ENCODE data around the gene METTL6. TPM values are rescaled to one million over a fixed set of nuclear protein-coding genes. Genes with fewer than 3 reads are reported as not detected.

METTL6 gene
- polyA plus RNA-seq, 4 donors, result 6.8 to 17.3 (median 8.1) TPM

DNA sequence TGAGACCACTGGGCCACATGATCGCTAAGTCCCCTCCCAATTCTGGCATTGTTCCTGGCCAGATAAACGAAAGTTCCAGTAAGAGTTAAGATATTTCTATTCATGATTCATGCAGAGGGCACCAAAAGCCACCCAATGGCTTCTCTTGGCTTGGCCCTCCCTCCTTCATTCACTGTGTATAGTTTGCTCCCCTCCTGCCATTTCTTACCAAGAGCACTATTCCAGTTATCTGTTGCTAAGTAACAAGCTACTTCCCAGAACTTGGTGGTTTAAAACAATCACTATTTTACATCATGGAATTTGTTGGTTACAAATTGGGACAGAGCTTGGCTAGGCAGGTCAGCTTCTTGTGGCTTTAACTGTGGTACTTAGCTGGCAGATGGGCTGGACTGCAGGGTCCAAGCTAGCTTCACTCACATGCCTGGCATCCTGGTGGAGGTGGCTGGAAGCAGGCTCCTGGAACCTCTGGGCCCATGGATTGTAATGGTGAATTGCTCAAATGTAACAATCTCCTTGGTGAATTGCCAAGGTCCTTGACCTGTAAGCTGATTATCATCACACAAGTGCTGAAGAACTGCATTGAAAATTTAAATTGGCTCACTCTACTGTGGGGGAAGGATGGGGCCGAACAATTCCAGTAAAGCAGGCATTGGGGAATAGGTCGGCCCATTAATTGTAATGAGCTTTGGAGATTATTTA lies 16.6 kb upstream of the METTL6 start:
- no peak for DNase-seq
- peaks cover 4 to 32% (median 7%) of the 10 kb centered on the region in 3 donors for H3K36me3 ChIP-seq (ENCODE audit: control insufficient read depth in 3 of 3, insufficient read depth in 2 of 3, low read depth in 1 of 3, low read length in 3 of 3)
- no peaks in the 10 kb centered on the region for H3K27me3 ChIP-seq (ENCODE audit: control insufficient read depth in 3 of 3, insufficient read depth in 3 of 3, low read length in 3 of 3)
- no peak overlapping the region for H3K4me3 ChIP-seq (ENCODE audit: low read depth in 1 of 3, low read length in 3 of 3)
- no peaks in the 10 kb centered on the region for H3K4me1 ChIP-seq (ENCODE audit: control insufficient read depth in 3 of 3, insufficient read depth in 2 of 3, low read depth in 1 of 3, low read length in 2 of 3)
- no peaks in the 10 kb centered on the region for H3K9me3 ChIP-seq (ENCODE audit: control insufficient read depth in 2 of 2, insufficient read depth in 1 of 2, low read depth in 1 of 2, low read length in 1 of 2)
- FAIRE-seq, result no peak
- WGBS, 3 donors, result 83 to 87% (median 87%) methylated on average over 4 of the region's 4 CpGs
- H3K27ac ChIP-seq (ENCODE audit: low read depth in 1 of 3, low read length in 2 of 3), result no peak overlapping the region

DNA sequence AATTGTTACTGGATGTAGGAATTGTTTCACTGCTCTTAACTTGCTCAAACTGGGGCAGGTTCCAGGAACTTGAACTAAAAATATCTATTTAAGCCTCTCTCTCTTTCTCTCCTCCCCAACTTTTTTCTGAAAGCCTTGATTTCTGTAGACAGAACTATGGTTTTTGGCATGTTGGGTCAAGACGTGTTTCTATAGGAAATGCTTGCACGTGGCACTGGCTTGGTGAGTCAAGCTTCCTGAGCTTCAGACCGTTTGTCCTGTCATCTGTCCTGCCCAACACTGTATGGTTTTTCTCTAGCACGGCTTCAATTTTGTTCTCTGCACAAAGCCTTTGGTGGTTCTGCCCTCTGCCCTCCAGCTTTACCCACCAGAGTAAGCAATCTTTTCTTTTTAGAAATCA lies 13.5 kb upstream of the METTL6 start:
- WGBS, 3 donors, result 77 to 92% (median 77%) methylated on average over 4 of the region's 4 CpGs
- FAIRE-seq, result no peak
- peaks cover 16 to 51% (median 26%) of the 10 kb centered on the region in 3 donors for H3K36me3 ChIP-seq (ENCODE audit: control insufficient read depth in 3 of 3, insufficient read depth in 2 of 3, low read depth in 1 of 3, low read length in 3 of 3)

GRCh38 chr3:15439476-15439875 lies 12.1 kb upstream of the METTL6 start:
- peaks cover 23 to 50% (median 31%) of the 10 kb centered on the region in 3 donors for H3K36me3 ChIP-seq (ENCODE audit: control insufficient read depth in 3 of 3, insufficient read depth in 2 of 3, low read depth in 1 of 3, low read length in 3 of 3)
- H3K4me3 ChIP-seq (ENCODE audit: low read depth in 1 of 3, low read length in 3 of 3), result no peak overlapping the region
- DNase-seq (no peak), FAIRE-seq (no peak)
- H3K27ac ChIP-seq (ENCODE audit: low read depth in 1 of 3, low read length in 2 of 3), result no peak overlapping the region
- no peaks in the 10 kb centered on the region for H3K27me3 ChIP-seq (ENCODE audit: control insufficient read depth in 3 of 3, insufficient read depth in 3 of 3, low read length in 3 of 3)
- no peaks in the 10 kb centered on the region for H3K9me3 ChIP-seq (ENCODE audit: control insufficient read depth in 2 of 2, insufficient read depth in 1 of 2, low read depth in 1 of 2, low read length in 1 of 2)
- no peaks in the 10 kb centered on the region for H3K4me1 ChIP-seq (ENCODE audit: control insufficient read depth in 3 of 3, insufficient read depth in 2 of 3, low read depth in 1 of 3, low read length in 2 of 3)

More for the DNA sequence above, 13.5 kb upstream of the METTL6 start:
- Histone ChIP-seq H3K9me3 (ENCODE audit: control insufficient read depth in 2 of 2, insufficient read depth in 1 of 2, low read depth in 1 of 2, low read length in 1 of 2) (no peaks in the 10 kb centered on the region), H3K4me1 (ENCODE audit: control insufficient read depth in 3 of 3, insufficient read depth in 2 of 3, low read depth in 1 of 3, low read length in 2 of 3) (no peaks in the 10 kb centered on the region), H3K27ac (ENCODE audit: low read depth in 1 of 3, low read length in 2 of 3) (no peak overlapping the region), H3K27me3 (ENCODE audit: control insufficient read depth in 3 of 3, insufficient read depth in 3 of 3, low read length in 3 of 3) (no peaks in the 10 kb centered on the region), H3K4me3 (ENCODE audit: low read depth in 1 of 3, low read length in 3 of 3) (no peak overlapping the region)
- no peak for DNase-seq

GRCh38 chr3:15438983-15439382 lies 11.6 kb upstream of the METTL6 start:
- H3K9me3 ChIP-seq (ENCODE audit: control insufficient read depth in 2 of 2, insufficient read depth in 1 of 2, low read depth in 1 of 2, low read length in 1 of 2), result no peaks in the 10 kb centered on the region
- H3K4me3 ChIP-seq (ENCODE audit: low read depth in 1 of 3, low read length in 3 of 3), result no peak overlapping the region
- no peaks in the 10 kb centered on the region for H3K4me1 ChIP-seq (ENCODE audit: control insufficient read depth in 3 of 3, insufficient read depth in 2 of 3, low read depth in 1 of 3, low read length in 2 of 3)
- FAIRE-seq (no peak), DNase-seq (no peak)
- WGBS, 3 donors, result 89 to 96% (median 91%) methylated on average over 4 of the region's 4 CpGs
- H3K27me3 ChIP-seq (ENCODE audit: control insufficient read depth in 3 of 3, insufficient read depth in 3 of 3, low read length in 3 of 3), result no peaks in the 10 kb centered on the region
- no peak overlapping the region for H3K27ac ChIP-seq (ENCODE audit: low read depth in 1 of 3, low read length in 2 of 3)
- peaks cover 26 to 50% (median 35%) of the 10 kb centered on the region in 3 donors for H3K36me3 ChIP-seq (ENCODE audit: control insufficient read depth in 3 of 3, insufficient read depth in 2 of 3, low read depth in 1 of 3, low read length in 3 of 3)

GRCh38 chr3:15436246-15436645 lies 8.9 kb upstream of the METTL6 start:
- no peak overlapping the region for H3K27ac ChIP-seq (ENCODE audit: low read depth in 1 of 3, low read length in 2 of 3)
- 95 to 96% (median 96%) methylated on average over 6 of the region's 6 CpGs for WGBS, 3 donors
- H3K27me3 ChIP-seq (ENCODE audit: control insufficient read depth in 3 of 3, insufficient read depth in 3 of 3, low read length in 3 of 3), result no peaks in the 10 kb centered on the region
- no peak for DNase-seq
- no peaks in the 10 kb centered on the region for H3K9me3 ChIP-seq (ENCODE audit: control insufficient read depth in 2 of 2, insufficient read depth in 1 of 2, low read depth in 1 of 2, low read length in 1 of 2)
- H3K4me3 ChIP-seq (ENCODE audit: low read depth in 1 of 3, low read length in 3 of 3), result no peak overlapping the region
- no peak for FAIRE-seq
- H3K36me3 ChIP-seq (ENCODE audit: control insufficient read depth in 3 of 3, insufficient read depth in 2 of 3, low read depth in 1 of 3, low read length in 3 of 3), result peaks cover 29 to 42% (median 35%) of the 10 kb centered on the region in 3 donors
- no peaks in the 10 kb centered on the region for H3K4me1 ChIP-seq (ENCODE audit: control insufficient read depth in 3 of 3, insufficient read depth in 2 of 3, low read depth in 1 of 3, low read length in 2 of 3)

GRCh38 chr3:15434756-15435155 lies 7.4 kb upstream of the METTL6 start:
- H3K27ac ChIP-seq (ENCODE audit: low read depth in 1 of 3, low read length in 2 of 3), result no peak overlapping the region
- H3K4me1 ChIP-seq (ENCODE audit: control insufficient read depth in 3 of 3, insufficient read depth in 2 of 3, low read depth in 1 of 3, low read length in 2 of 3), result no peaks in the 10 kb centered on the region
- DNase-seq (no peak), FAIRE-seq (no peak)
- H3K4me3 ChIP-seq (ENCODE audit: low read depth in 1 of 3, low read length in 3 of 3), result no peak overlapping the region
- 93 to 96% (median 95%) methylated on average over 4 of the region's 4 CpGs for WGBS, 3 donors
- H3K36me3 ChIP-seq (ENCODE audit: control insufficient read depth in 3 of 3, insufficient read depth in 2 of 3, low read depth in 1 of 3, low read length in 3 of 3), result peaks cover 29 to 37% (median 35%) of the 10 kb centered on the region in 3 donors
- H3K27me3 ChIP-seq (ENCODE audit: control insufficient read depth in 3 of 3, insufficient read depth in 3 of 3, low read length in 3 of 3), result no peaks in the 10 kb centered on the region
- no peaks in the 10 kb centered on the region for H3K9me3 ChIP-seq (ENCODE audit: control insufficient read depth in 2 of 2, insufficient read depth in 1 of 2, low read depth in 1 of 2, low read length in 1 of 2)

DNA sequence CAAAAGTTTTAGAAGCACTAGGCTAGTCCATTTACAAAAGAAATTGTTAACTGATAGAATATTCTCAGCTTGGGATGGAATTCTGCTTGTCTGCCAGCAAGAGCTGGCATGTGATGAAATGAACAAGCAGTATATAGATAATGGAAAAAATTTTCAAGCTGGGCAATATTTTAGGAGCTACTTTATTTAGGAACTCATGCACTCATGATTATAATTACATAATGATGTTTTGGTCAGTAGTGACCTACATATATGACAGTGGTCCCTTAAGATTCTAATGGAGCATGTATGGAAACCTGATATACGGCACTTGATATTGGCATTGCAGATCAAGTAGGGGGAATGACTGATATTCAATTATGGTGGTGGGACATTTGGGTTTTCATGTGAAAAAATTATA lies 6.2 kb upstream of the METTL6 start:
- WGBS, 3 donors, result 96 to 100% (median 99%) methylated on average over 1 of the region's 1 CpG
- peaks cover 27 to 34% (median 32%) of the 10 kb centered on the region in 3 donors for H3K36me3 ChIP-seq (ENCODE audit: control insufficient read depth in 3 of 3, insufficient read depth in 2 of 3, low read depth in 1 of 3, low read length in 3 of 3)
- H3K9me3 ChIP-seq (ENCODE audit: control insufficient read depth in 2 of 2, insufficient read depth in 1 of 2, low read depth in 1 of 2, low read length in 1 of 2), result no peaks in the 10 kb centered on the region
- H3K4me3 ChIP-seq (ENCODE audit: low read depth in 1 of 3, low read length in 3 of 3), result no peak overlapping the region
- DNase-seq (no peak), FAIRE-seq (no peak)
- no peaks in the 10 kb centered on the region for H3K27me3 ChIP-seq (ENCODE audit: control insufficient read depth in 3 of 3, insufficient read depth in 3 of 3, low read length in 3 of 3)
- H3K27ac ChIP-seq (ENCODE audit: low read depth in 1 of 3, low read length in 2 of 3), result no peak overlapping the region
- peaks cover 0 to 8% (median 7%) of the 10 kb centered on the region in 3 donors for H3K4me1 ChIP-seq (ENCODE audit: control insufficient read depth in 3 of 3, insufficient read depth in 2 of 3, low read depth in 1 of 3, low read length in 2 of 3)

- DNase-seq, result no peak
- no peak overlapping the region for H3K4me3 ChIP-seq (ENCODE audit: low read depth in 1 of 3, low read length in 3 of 3)
- 72 to 83% (median 81%) methylated on average over 3 of the region's 3 CpGs for WGBS, 3 donors
- H3K4me1 ChIP-seq (ENCODE audit: control insufficient read depth in 3 of 3, insufficient read depth in 2 of 3, low read depth in 1 of 3, low read length in 2 of 3), result peaks cover 0 to 15% (median 10%) of the 10 kb centered on the region in 3 donors
- no peak for FAIRE-seq
- no peaks in the 10 kb centered on the region for H3K9me3 ChIP-seq (ENCODE audit: control insufficient read depth in 2 of 2, insufficient read depth in 1 of 2, low read depth in 1 of 2, low read length in 1 of 2)
- peaks cover 17 to 19% (median 17%) of the 10 kb centered on the region in 3 donors for H3K36me3 ChIP-seq (ENCODE audit: control insufficient read depth in 3 of 3, insufficient read depth in 2 of 3, low read depth in 1 of 3, low read length in 3 of 3)
- H3K27ac ChIP-seq (ENCODE audit: low read depth in 1 of 3, low read length in 2 of 3), result no peak overlapping the region
- H3K27me3 ChIP-seq (ENCODE audit: control insufficient read depth in 3 of 3, insufficient read depth in 3 of 3, low read length in 3 of 3), result no peaks in the 10 kb centered on the region
Observed at GRCh38 chr3:15431256-15431837, 4.0 kb upstream of the METTL6 start.

Measured in small intestine (tissue), 7 donors.